NCI-H146 treated with DMSO at 0.1 percent for 48 hours (cell line): ENCODE data around the gene DMGDH.

Source experiments
- DNase-seq: peaks from one replicate; lab custom pipeline; 2025; ENCODE audit not compliant: unreplicated experiment; lab: John Stamatoyannopoulos, UW

DMGDH gene

GRCh38 chr5:78979909-78980308, 89.6 kb downstream of the DMGDH start:
- no peak for DNase-seq

GRCh38 chr5:78979117-78979742, 90.2 kb downstream of the DMGDH start:
- DNase-seq, result no peak

- DNase-seq, result no peak
These were observed 94.4 kb downstream of the DMGDH start for GRCh38 chr5:78975035-78975434.

GRCh38 chr5:78974601-78975000, 94.9 kb downstream of the DMGDH start:
- DNase-seq, result no peak

GRCh38 chr5:78974011-78974410, 95.5 kb downstream of the DMGDH start:
- DNase-seq, result no peak

- DNase-seq, result no peak
These were observed 96.6 kb downstream of the DMGDH start for GRCh38 chr5:78972654-78973428.

DNA sequence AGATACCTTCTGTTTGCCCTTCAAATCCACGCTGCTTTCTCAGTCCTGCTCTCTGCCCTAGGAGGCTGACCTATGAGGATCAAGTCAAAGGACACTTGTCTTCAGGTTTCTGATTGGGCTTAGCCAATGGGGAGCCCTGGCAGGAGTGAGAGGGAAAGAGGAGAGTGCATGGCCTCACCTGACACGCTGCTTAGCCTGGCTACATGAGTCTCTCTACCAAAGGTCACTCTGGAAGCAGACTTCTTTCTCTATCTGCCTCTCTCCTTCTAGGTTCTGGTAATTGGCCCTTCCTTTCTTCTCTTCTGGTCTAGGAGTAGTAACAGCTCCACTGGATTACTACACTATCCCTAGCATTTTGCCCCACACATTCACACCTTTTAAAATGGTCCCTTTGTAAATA, 97.5 kb downstream of the DMGDH start:
- DNase-seq, result no peak

GRCh38 chr5:78968781-78969180, 100.7 kb downstream of the DMGDH start:
- no peak for DNase-seq

DNA sequence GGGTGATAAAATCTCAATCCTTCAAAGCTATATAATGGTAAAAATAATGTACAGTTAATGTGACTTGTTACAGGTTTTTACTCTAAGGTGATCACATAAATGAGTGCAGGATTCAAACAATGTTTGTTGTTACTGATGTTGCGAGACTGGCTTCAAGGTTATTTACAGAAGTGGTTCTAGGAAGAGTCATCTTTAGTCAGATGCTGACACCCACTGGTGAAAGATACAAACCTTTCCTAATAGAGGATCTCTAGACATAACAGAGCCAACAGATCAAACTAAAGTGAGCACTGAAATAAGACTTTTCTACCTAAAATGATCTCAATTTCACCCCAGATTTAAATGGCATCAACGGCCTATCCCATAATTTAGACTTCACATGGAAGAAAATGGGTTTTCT, 104.6 kb downstream of the DMGDH start:
- DNase-seq, result peak; percentile 24

DNA sequence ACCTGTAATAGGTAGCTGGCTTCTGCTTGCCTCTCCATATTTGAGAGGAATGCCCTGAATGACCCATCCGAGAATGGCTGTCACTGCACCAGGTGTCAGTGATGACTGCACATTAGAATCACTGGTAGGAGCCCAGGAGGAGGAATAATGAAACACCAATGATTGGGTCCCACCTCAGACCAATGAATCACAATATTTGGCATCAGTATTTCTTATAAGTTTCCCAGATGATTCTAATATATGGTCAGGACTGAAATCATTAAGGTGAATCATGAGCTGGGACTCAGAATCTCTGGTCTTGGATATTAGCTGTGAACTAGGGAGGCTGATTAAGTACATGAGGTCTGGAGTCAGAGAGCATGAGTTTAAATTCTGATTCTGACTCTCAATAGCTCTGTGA, 107.7 kb downstream of the DMGDH start:
- no peak for DNase-seq

DNA sequence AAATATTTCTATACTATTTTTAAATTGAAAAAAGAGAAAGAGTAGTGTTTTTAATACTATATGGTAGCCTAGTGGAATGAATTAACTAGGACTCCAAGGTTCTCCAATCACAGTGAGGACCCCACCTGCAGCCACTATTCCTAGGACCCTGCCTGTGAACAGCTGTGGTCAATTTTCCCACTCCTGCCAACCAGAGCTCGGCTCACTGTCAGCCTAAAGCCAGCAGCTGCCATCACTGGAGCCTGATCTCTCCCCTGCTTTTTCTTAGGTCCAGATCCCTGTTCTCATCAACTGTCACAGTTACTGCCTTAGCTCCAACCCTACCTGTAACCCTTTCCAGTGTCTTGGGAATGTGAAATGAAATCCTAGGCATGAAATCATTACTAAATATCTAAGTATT, 109.7 kb downstream of the DMGDH start:
- DNase-seq, result no peak

- DNase-seq, result no peak
These were observed 110.6 kb downstream of the DMGDH start for GRCh38 chr5:78958672-78959445.

GRCh38 chr5:78956901-78957300, 112.6 kb downstream of the DMGDH start:
- no peak for DNase-seq

DNA sequence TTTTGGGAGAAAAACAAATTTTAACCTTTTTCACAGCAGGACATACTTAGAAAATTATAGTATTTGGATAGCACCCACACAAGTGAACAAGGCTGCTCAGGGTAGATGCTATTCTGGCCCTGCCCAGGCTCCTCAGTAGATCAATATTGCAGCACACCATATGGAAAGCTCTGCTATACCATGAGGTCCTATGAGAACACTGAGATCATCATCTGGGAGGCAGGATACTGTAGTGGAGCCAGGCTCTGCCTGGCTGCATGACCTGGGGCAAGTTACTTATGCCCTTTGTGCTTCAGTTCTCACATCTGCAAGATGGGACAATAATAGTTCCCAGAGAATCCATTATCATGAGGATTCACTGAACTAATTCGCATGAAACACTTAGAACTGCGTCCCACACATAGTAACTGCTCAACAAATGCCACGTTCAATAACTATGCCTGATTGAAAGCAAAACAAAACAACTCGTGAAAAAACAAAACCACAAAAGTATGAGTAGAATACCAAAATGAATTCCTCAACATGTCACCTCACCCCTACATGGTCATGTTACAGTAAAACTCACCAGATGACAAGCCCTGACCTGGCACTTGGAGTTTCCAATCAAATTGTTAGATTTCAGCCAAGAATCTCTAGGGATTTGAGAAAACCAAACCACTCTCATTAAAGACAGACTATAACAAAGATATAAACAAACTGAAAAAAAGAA, 116.2 kb downstream of the DMGDH start:
- DNase-seq, result no peak
